CD4-positive, CD25-positive, alpha-beta regulatory T cell (primary cell): ENCODE measurements around the gene ATP13A2. TPM values are rescaled to one million over a fixed set of nuclear protein-coding genes. Genes with fewer than 3 reads are reported as not detected.
A peak's percentile ranks its signal among the peaks of the same experiment; 100 is the strongest.
"Not testable (repeated sequence)": the region's sequence is repeated elsewhere in the genome, so short reads cannot be mapped to it uniquely, and the experiment has no call there.

Source experiments
- ATAC-seq, 2 donors: fragments of 150-1000 bp; cut with Tn5 transposase; one replicate each; pipeline ENCODE4 v1.10.0; 2021; ENCODE audit warnings: low read depth in 2 of 2, moderate number of reproducible peaks in 2 of 2, moderate library complexity in 1 of 2
- DNase-seq, 3 donors: peaks; one replicate each; pipeline versions ENCODE4 v3.0.0 to v3.0.0-alpha.2; 2012 to 2022; ENCODE audit warnings: mixed read lengths in 1 of 3
- H3K27ac ChIP-seq: one replicate; pipeline ENCODE4 v1.7.0; 2013; ENCODE audit warnings: mild to moderate bottlenecking, low read length; ENCODE audit not compliant: insufficient read depth, poor library complexity, severe bottlenecking
- H3K27me3 ChIP-seq: one replicate; pipeline ENCODE4 v1.7.0; 2013; ENCODE audit warnings: low read length; ENCODE audit not compliant: control insufficient read depth, insufficient read depth
- H3K36me3 ChIP-seq: one replicate; pipeline ENCODE4 v1.7.0; 2013; ENCODE audit warnings: mild to moderate bottlenecking, low read length, moderate library complexity; ENCODE audit not compliant: control insufficient read depth, insufficient read depth
- H3K4me1 ChIP-seq: 2 replicates; pipeline ENCODE4 v1.7.0; 2013; ENCODE audit warnings: mild to moderate bottlenecking, low read length; ENCODE audit not compliant: insufficient read depth, control insufficient read depth, poor library complexity, severe bottlenecking
- H3K4me3 ChIP-seq: one replicate; pipeline ENCODE4 v1.7.0; 2013; ENCODE audit warnings: low read depth, mild to moderate bottlenecking, low read length, moderate library complexity
- H3K9me3 ChIP-seq, 2 experiments: 1 replicate in 1 of 2; 2 replicates in 1 of 2; pipeline ENCODE4 v1.7.0; 2013; ENCODE audit warnings: low read length in 2 of 2, mild to moderate bottlenecking in 1 of 2, moderate library complexity in 1 of 2; ENCODE audit not compliant: control insufficient read depth in 2 of 2
- H3K27ac Mint-ChIP-seq, 3 donors: one replicate each; pipeline ENCODE4 v1.8.0; 2020 to 2022; ENCODE audit warnings: mild to moderate bottlenecking in 3 of 3, mixed read lengths in 3 of 3, moderate library complexity in 2 of 3
- H3K27me3 Mint-ChIP-seq: one replicate; pipeline ENCODE4 v1.8.0; 2022; ENCODE audit warnings: mild to moderate bottlenecking, mixed read lengths
- H3K36me3 Mint-ChIP-seq: one replicate; pipeline ENCODE4 v1.8.0; 2020; ENCODE audit warnings: mixed read lengths
- H3K4me1 Mint-ChIP-seq, 4 donors: one replicate each; pipeline ENCODE4 v1.8.0; 2020 to 2022; ENCODE audit warnings: mixed read lengths in 4 of 4, mild to moderate bottlenecking in 1 of 4
- H3K4me3 Mint-ChIP-seq, 4 donors: one replicate each; pipeline ENCODE4 v1.8.0; 2020 to 2022; ENCODE audit warnings: mild to moderate bottlenecking in 4 of 4, mixed read lengths in 4 of 4, moderate library complexity in 3 of 4
- H3K9me3 Mint-ChIP-seq, 7 donors: one replicate each; pipeline ENCODE4 v1.8.0; 2020 to 2022; ENCODE audit warnings: mixed read lengths in 7 of 7, mild to moderate bottlenecking in 3 of 7, moderate library complexity in 2 of 7
- polyA plus RNA-seq, 4 donors: library from polyadenylated mRNA; unstranded; fragments of 300-500 nt; fragmentation: Illumina TruSeq; gene quantifications; one replicate each; pipeline ENCODE4 v1.2.3, GENCODE V29; 2021
- total RNA-seq: library from RNA; stranded (reverse); gene quantifications from one replicate; pipeline ENCODE4 v1.2.3, GENCODE V29; 2022

Gene ATP13A2
- total and polyA plus RNA-seq, 5 donors from 2014 or later = 29.7 to 41.7 (median 33.0) TPM

DNA sequence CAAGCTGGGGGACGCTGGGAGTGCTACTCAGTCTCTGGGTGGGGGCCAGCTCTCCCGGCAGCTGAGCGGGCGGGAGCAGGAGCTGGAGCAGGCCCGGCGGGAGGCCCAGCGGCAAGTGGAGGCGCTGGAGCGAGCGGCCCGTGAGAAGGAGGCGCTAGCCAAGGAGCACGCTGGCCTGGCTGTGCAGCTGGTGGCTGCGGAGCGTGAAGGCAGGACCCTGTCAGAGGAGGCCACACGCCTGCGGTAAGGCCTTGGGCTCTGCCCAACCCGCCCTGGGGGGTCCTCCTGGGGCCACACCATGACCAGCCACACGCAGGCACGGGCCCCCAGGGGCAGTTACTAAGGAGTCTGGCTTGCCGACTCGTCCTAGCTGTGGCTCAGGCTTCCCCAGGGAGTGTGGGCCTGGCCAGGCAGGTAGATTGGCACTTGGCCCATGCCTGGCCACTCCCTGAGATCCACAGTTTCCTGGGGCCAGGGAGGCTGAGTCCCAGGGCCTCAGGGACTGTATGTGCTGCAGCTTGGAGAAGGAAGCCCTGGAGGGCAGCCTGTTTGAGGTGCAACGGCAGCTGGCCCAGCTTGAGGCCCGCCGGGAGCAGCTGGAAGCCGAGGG, 63.3 kb downstream of the ATP13A2 start:
- DNase-seq, H3K36me3 ChIP-seq, H3K9me3 ChIP-seq, H3K4me3 Mint-ChIP-seq, H3K4me3 ChIP-seq, ATAC-seq, H3K27ac Mint-ChIP-seq, H3K27me3 Mint-ChIP-seq, H3K27me3 ChIP-seq, H3K4me1 ChIP-seq, H3K27ac ChIP-seq, H3K9me3 Mint-ChIP-seq, H3K4me1 Mint-ChIP-seq: not testable (repeated sequence)
- peaks cover 17% of the 10 kb centered on the region for H3K36me3 Mint-ChIP-seq

- no peak for DNase-seq
- Histone ChIP-seq H3K36me3 (peaks cover 4% of the 10 kb centered on the region), H3K4me3 (no peak overlapping the region), H3K9me3 (no peaks in the 10 kb centered on the region), H3K27me3 (no peaks in the 10 kb centered on the region), H3K27ac (no peak overlapping the region), H3K4me1 (no peaks in the 10 kb centered on the region)
- H3K9me3 Mint-ChIP-seq = no peaks in the 10 kb centered on the region
- peaks cover 24% of the 10 kb centered on the region for H3K36me3 Mint-ChIP-seq
- no peaks in the 10 kb centered on the region for H3K4me1 Mint-ChIP-seq
- no peak for ATAC-seq
- peak overlapping the region in 1 of 3 donors; percentile 48 for H3K27ac Mint-ChIP-seq
- no peaks in the 10 kb centered on the region for H3K27me3 Mint-ChIP-seq
- H3K4me3 Mint-ChIP-seq = no peak overlapping the region
Measured at GRCh38 chr1:16946646-16947045, 65.1 kb downstream of the ATP13A2 start.

GRCh38 chr1:16946185-16946584, 65.5 kb downstream of the ATP13A2 start:
- H3K36me3 ChIP-seq, H3K27ac ChIP-seq, H3K4me1 ChIP-seq, H3K4me3 Mint-ChIP-seq, H3K9me3 ChIP-seq, H3K4me1 Mint-ChIP-seq, H3K27ac Mint-ChIP-seq, H3K27me3 ChIP-seq, H3K4me3 ChIP-seq, H3K27me3 Mint-ChIP-seq, DNase-seq, H3K9me3 Mint-ChIP-seq: not testable (repeated sequence)
- peaks cover 24% of the 10 kb centered on the region for H3K36me3 Mint-ChIP-seq
- peak in 1 of 2 donors; percentile 7 for ATAC-seq

DNA sequence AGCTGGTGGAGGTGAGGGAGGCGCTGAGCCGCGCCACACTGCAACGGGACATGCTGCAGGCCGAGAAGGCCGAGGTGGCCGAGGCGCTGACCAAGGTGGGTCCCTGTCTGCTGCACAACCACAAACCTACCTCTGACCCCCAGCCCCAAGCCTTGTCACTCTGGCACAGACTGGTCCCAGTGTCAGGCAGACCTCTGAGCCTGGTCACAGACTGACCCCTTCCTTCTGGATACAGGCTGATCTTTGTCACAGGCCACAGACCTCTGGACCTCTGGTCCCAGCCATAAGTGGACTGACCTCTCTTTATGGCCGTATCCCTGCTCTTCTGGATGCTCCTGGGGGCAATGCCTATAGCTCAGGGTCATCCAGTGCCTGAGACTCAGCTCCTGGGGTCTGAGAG, 66.2 kb downstream of the ATP13A2 start:
- H3K27ac ChIP-seq, H3K4me1 Mint-ChIP-seq, DNase-seq, H3K4me3 Mint-ChIP-seq, H3K27me3 ChIP-seq, H3K4me3 ChIP-seq, H3K9me3 Mint-ChIP-seq, H3K27ac Mint-ChIP-seq, H3K9me3 ChIP-seq, H3K36me3 ChIP-seq, H3K27me3 Mint-ChIP-seq, H3K4me1 ChIP-seq: not testable (repeated sequence)
- H3K36me3 Mint-ChIP-seq = peaks cover 24% of the 10 kb centered on the region
- peak in 1 of 2 donors; percentile 16 for ATAC-seq

DNA sequence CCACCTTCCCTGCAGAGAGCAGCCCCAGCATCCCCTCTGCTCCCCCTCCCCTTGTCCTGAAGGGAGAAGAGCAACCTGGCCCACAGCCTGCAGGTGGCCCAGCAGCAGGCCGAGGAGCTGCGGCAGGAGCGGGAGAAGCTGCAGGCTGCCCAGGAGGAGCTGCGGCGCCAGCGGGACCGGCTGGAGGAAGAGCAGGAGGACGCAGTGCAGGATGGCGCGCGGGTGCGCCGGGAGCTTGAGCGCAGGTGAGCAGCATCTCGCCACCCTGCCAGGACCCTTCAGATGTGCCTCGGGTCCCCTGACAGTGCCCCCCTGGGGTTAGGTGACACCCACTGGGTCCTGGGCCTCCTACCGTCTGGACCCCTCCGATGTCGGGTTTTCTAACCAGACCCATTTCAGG, 67.7 kb downstream of the ATP13A2 start:
- Histone ChIP-seq H3K36me3 (peaks cover 4% of the 10 kb centered on the region), H3K4me3 (no peak overlapping the region), H3K27me3 (no peaks in the 10 kb centered on the region), H3K27ac (no peak overlapping the region), H3K9me3 (no peaks in the 10 kb centered on the region), H3K4me1 (no peaks in the 10 kb centered on the region)
- no peak for ATAC-seq
- peaks cover 24% of the 10 kb centered on the region for H3K36me3 Mint-ChIP-seq
- no peaks in the 10 kb centered on the region for H3K4me1 Mint-ChIP-seq
- H3K27ac Mint-ChIP-seq = no peak overlapping the region
- H3K9me3 Mint-ChIP-seq = no peaks in the 10 kb centered on the region
- no peaks in the 10 kb centered on the region for H3K27me3 Mint-ChIP-seq
- no peak overlapping the region for H3K4me3 Mint-ChIP-seq
- no peak for DNase-seq

- not testable (repeated sequence) for H3K27ac ChIP-seq, DNase-seq, H3K9me3 Mint-ChIP-seq, ATAC-seq, H3K27ac Mint-ChIP-seq, H3K4me3 ChIP-seq, H3K4me3 Mint-ChIP-seq, H3K27me3 ChIP-seq, H3K4me1 Mint-ChIP-seq, H3K36me3 ChIP-seq, H3K4me1 ChIP-seq, H3K27me3 Mint-ChIP-seq, H3K9me3 ChIP-seq
- H3K36me3 Mint-ChIP-seq = peaks cover 20% of the 10 kb centered on the region
Measured at GRCh38 chr1:16939386-16940180, 72.1 kb downstream of the ATP13A2 start.

DNA sequence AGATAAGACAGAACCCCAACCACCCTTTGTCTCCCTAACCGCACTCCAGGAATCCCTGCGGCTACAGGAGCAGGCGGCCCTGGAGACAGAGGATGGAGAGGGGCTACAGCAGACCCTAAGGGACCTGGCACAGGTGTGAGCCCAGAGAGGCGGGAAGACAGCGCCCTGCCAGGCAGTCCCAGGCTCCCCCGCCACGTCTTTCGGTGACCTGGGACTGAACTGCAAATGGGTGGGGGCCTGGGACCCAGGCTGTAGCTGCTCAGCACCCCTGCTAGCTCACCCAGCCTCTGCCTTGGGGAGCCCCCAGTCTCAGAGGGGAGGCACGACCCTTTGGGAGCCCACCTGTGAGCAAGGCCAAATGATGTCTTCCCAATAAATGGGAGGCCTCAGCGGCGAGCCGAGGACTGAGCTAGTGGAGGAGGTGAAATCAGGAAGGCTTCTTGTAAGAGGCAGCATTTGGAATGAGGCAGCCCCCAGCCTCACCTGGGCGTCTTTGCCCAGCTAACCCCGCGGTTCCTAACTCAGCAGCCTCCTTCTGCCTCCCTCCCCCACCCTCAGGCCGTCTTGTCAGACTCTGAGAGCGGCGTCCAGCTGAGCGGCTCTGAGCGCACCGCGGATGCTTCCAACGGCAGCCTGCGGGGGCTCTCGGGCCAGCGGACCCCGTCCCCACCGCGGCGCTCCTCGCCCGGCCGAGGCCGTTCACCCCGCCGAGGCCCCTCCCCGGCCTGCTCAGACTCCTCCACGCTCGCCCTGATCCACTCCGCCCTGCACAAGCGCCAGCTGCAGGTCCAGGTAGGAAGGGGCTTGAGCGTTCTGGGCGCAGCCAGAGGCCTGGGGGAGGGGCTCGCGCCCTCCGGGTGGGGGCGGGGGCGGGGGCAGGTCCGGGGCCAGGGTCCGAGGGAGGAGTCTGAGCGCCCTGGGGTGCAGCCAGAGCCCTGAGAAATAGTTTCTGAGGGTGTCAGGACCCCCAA, 73.1 kb downstream of the ATP13A2 start:
- peaks cover 18% of the 10 kb centered on the region for H3K36me3 Mint-ChIP-seq
- no peak overlapping the region for H3K4me3 Mint-ChIP-seq
- no peak overlapping the region for H3K27ac Mint-ChIP-seq

More for the DNA sequence above, 73.1 kb downstream of the ATP13A2 start:
- Histone ChIP-seq H3K27ac (no peak overlapping the region), H3K9me3 (no peaks in the 10 kb centered on the region), H3K4me3 (no peak overlapping the region), H3K27me3 (no peaks in the 10 kb centered on the region), H3K36me3 (peaks cover under 1% of the 10 kb centered on the region), H3K4me1 (no peaks in the 10 kb centered on the region)
- DNase-seq (no peak), ATAC-seq (no peak)
- no peaks in the 10 kb centered on the region for H3K4me1 Mint-ChIP-seq
- no peaks in the 10 kb centered on the region for H3K9me3 Mint-ChIP-seq
- H3K27me3 Mint-ChIP-seq = no peaks in the 10 kb centered on the region
